HG03442 (cell line): ENCODE measurements around the gene CDCA3.

Experiments
- ATAC-seq: cut with Tn5 transposase; IDR thresholded peaks from one replicate; pipeline ENCODE4 v1.9.1; 2021; ENCODE audit warnings: mild to moderate bottlenecking, moderate library complexity; ENCODE audit not compliant: unreplicated experiment

CDCA3 gene

DNA sequence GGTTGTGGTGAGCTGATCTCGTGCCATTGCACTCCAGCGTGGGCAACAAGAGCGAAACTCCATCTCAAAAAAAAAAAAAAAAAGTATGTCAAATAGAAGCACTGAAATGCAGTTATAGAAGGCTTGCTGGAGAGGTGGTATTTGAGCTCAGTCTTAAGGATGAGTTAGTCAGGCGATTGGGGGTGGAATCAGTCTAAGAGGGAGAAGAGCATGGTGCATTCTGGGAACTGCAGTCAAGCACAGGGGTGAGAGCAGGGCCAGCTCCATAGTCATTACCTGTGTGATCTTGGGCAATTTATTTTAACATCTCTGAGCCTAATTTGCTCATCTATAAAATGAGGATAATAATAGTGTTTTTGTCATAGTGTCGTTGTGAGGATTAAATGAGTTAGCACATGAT lies 16.2 kb downstream of the CDCA3 start:
- no peak for ATAC-seq

DNA sequence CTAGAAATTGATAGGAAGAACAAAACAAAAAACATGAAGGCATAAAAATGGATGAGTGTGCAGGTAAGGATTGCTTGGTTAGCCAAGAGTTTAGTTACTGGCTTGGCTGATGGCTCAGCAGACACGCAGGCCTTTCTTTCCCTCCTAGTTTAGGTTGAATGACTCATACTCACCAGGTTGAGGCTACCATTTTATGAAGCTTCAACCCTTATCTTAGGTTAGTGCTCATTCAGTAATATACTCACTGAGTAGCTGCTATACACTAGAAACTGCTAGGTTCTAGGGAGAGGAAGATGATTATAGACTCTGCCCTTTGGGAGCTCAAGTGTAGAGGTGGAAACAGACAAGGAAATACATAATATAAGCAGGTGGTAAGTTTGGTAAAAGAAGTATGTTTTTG lies 16.8 kb downstream of the CDCA3 start:
- ATAC-seq: no peak

- no peak for ATAC-seq
Observed at GRCh38 chr12:6833189-6833890, 17.7 kb downstream of the CDCA3 start.

DNA sequence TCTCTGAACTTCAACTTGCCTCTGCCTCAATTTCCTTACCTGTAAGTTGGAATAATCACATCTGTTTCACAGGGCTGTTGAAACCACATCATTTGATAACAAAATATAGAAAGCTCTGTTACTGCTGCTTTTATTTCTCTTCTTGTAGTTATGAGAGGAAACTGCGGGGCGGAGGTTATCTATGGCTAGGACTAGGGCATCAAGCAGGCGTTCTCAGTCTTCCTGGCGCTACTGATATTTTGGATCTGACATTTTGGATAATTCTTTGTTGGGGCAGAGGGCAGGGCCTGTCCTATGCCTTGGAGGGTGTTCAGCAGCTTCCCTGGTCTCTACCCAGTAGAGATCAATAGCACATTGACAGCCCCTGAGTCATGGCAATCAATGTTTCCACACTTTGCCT lies 19.0 kb downstream of the CDCA3 start:
- no peak for ATAC-seq

GRCh38 chr12:6831450-6831995 lies 19.6 kb downstream of the CDCA3 start:
- no peak for ATAC-seq

DNA sequence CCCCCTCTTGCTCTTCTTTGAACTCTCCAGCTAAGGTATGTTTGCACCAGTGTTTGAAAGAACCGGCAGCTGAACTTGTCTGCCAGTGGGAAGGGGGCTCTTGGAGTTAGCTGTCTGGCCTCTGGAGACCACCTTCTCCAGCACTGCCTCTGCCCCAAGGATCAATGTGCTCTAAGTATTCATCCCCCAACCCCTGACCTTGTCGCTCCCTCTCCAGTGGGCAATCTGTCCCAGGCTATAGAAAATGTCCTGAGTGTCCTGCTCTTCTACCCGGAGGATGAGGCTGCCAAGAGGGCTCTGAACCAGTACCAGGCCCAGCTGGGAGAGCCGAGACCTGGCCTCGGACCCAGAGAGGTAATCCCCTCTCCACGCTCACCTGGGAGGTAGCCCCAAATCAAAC lies 20.1 kb downstream of the CDCA3 start:
- no peak for ATAC-seq

DNA sequence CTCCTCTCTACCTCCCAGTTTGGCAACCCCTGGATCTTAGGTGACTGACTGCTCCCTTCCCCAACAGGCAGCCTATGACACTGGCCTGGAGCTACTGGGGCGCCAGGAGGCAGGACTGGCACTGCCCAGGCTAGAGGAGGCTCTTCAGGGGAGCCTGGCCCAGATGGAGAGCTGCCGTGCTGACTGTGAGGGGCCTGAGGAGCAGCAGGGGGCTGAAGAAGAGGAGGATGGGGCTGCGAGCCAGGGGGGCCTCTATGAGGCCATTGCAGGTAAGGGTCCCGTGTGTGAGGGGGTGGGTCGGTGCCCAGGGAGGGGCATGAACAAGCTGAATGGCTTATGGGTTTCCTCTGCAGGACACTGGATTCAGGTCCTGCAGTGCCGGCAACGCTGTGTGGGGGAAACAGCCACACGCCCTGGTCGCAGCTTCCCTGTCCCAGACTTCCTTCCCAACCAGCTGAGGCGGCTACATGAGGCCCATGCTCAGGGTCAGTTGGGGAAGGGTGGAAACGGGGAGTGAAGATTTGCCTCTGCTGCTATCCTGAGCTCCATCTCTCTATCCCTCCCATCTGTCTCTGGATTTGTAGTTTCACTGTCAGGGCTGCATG lies 20.7 kb downstream of the CDCA3 start:
- ATAC-seq: no peak

GRCh38 chr12:6829536-6830220 lies 21.4 kb downstream of the CDCA3 start:
- no peak for ATAC-seq

- ATAC-seq: no peak
Observed at GRCh38 chr12:6828781-6829535, 22.1 kb downstream of the CDCA3 start.

DNA sequence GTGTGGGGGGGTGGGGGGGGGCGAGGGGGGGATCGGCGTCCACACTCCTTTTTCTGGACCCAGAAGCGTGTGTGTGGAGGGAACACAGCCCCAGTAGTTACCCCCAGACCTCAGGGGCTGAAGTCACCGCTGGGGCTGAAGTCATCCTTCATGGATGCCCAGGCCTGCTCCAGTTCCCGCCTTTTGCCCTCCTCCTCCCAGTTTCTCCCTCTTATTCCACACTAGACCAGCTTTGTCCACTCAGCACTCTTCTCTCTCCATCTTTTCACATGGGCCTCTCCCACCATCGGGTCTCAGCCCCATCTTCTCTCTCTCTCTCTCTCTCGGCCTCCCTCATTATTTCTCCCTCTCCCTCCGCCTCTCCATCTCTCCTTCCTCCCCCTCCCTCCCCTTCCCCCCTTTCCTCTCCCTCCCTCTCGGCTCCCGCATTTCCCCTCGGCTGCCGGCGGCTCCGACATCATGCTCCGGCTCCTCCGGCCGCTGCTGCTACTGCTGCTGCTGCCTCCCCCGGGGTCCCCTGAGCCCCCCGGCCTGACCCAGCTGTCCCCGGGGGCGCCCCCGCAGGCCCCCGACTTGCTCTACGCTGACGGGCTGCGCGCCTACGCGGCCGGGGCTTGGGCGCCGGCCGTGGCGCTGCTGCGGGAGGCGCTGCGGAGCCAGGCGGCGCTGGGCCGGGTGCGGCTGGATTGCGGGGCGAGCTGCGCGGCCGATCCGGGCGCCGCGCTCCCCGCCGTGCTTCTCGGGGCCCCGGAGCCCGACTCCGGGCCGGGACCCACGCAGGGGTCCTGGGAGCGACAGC lies 22.9 kb downstream of the CDCA3 start, which contains the start of gene P3H3:
P3H3 (plus strand) TSS at position 426 of the 799 bp plus-strand sequence; CDS start at position 460, 34 bp downstream.
- ATAC-seq: no peak

DNA sequence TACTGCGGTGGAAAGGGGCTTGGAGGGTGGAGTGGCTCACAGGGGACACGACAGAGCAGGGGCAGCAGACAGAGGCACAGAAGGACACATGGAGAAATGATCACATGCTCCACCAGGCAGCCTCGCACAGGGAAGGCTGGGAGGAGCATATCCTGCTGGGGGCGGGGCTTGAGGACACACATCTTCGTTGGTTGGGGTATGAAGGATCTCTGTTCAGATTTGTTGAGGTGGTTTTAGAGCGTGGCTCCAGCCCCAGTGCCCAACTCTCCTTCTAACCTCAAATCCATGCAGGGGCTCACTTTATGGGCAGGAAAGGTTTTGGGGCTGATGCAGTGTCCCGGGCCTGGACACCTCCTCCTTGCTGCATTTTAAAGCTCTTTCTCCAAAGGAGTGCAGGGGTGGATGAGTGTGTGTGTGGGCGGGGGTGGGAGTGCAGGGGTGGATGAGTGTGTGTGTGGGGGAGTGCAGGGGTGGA lies 23.6 kb downstream of the CDCA3 start:
- ATAC-seq: no peak

DNA sequence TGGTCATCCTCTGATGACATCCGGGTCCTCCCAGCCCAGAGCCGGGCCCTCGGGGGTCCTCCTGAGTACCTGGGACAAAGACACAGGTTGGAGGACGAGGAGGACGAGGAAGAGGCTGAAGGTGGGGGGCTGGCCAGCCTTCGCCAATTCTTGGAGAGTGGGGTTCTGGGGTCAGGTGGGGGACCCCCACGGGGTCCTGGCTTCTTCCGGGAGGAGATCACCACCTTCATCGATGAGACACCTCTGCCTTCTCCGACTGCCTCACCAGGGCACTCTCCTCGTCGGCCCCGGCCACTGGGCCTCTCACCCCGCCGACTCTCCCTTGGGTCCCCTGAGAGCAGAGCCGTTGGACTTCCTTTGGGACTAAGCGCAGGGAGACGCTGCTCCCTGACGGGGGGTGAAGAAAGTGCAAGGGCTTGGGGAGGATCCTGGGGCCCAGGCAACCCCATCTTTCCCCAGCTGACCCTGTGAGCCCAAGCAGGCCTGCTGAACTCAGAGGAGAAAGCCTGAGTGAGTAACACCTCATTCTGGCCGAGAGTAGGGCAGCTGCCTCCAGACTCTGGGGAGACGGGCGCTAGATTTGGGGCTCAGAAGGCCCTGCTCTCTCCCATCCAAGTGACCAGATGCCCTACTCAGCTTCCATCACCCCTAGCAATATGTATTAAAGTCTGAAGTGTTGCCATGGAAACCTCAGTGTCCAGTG lies 24.2 kb downstream of the CDCA3 start:
- no peak for ATAC-seq

- ATAC-seq: no peak
Observed at GRCh38 chr12:6826125-6826733, 24.9 kb downstream of the CDCA3 start.

DNA sequence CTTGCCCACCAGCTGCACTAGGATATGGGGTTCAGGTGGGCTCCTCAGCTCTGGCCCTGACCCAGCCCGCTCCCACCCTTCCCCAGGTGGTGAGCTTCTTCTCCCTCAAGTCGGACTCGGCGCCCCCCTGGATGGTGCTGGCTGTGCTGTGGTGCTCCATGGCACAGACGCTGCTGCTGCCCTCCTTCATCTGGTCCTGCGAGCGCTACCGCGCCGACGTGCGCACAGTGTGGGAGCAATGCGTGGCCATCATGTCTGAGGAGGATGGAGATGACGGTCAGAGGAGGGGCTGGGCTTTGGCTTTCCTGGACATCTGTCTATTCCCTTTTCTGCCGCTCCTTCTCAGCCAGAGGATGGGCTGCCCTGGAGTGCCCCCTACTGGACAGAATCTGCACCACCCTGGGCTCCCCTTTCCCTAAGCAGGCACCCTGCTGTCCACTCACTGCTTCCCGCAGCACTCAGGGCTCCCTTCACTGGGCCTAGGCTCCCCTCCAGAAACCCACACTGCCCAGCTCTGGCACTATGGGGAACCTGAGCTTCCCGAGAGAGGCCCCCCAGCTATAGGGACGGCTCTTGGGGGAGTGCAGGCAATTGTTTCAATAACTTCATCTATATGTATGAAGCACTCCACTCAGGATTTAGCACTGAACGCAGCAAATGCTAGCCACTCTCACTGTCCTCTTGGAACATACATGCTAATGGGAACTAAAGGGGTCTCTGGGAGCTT lies 25.5 kb downstream of the CDCA3 start:
- no peak for ATAC-seq

- ATAC-seq: no peak
Observed at GRCh38 chr12:6824901-6825381, 26.1 kb downstream of the CDCA3 start.

- no peak for ATAC-seq
Observed at GRCh38 chr12:6824085-6824775, 26.9 kb downstream of the CDCA3 start.

GRCh38 chr12:6823182-6824084 lies 27.7 kb downstream of the CDCA3 start:
- no peak for ATAC-seq
